K562 (cell line): ENCODE results near the gene SYN1. TPM values are rescaled to one million over a fixed set of nuclear protein-coding genes. Genes with fewer than 3 reads are reported as not detected.
A peak's percentile ranks its signal among the peaks of the same experiment; 100 is the strongest.

Experiments used
- ADNP ChIP-seq: fragments of 200-800 bp; sonication (Bioruptor generic); IDR thresholded peaks from 2 replicates; pipeline ENCODE4 v1.6.1; 2016; ENCODE audit warnings: missing genetic modification characterization, missing compliant biosample characterization
- BHLHE40 ChIP-seq: IDR thresholded peaks from 2 replicates; pipeline ENCODE4 v1.6.1; 2011; ENCODE audit warnings: low read length, improper control_type of control experiment
- ETV5 ChIP-seq: sonication (generic); formaldehyde crosslinking; IDR thresholded peaks from 2 replicates; pipeline ENCODE4 v1.4.0; 2020; ENCODE audit warnings: low read depth, mild to moderate bottlenecking, missing genetic modification reagents
- EZH2 ChIP-seq: IDR thresholded peaks from 2 replicates; pipeline ENCODE4 v1.6.1; 2012; ENCODE audit warnings: low read depth, mild to moderate bottlenecking, inconsistent platforms, low read length, borderline replicate concordance
- FOXO4 ChIP-seq: fragments of 450-650 bp; formaldehyde crosslinking; IDR thresholded peaks from 2 replicates; pipeline ENCODE4 v1.4.0; 2020; ENCODE audit warnings: mild to moderate bottlenecking, moderate library complexity
- HSF4 ChIP-seq: fragments of 250-450 bp; sonication (Bioruptor Pico); IDR thresholded peaks from 2 replicates; pipeline ENCODE4 v2.1.2; 2022; ENCODE audit warnings: mild to moderate bottlenecking, moderate library complexity, borderline replicate concordance
- MCM7 ChIP-seq, 2 experiments: fragments of 450-650 bp; IDR thresholded peaks; 2 replicates each; pipeline ENCODE4 v1.6.1; 2016 to 2018
- MLLT1 ChIP-seq, 2 experiments: fragments of 450-650 bp; IDR thresholded peaks; 2 replicates each; pipeline ENCODE4 v1.6.1; 2016
- MNT ChIP-seq, 2 experiments: fragments of 450-650 bp; conservative IDR thresholded peaks; 2 replicates each; pipeline ENCODE4 v1.6.1; 2017; ENCODE audit warnings: mild to moderate bottlenecking in 2 of 2, moderate library complexity in 2 of 2
- NELFE ChIP-seq: IDR thresholded peaks from 2 replicates; pipeline ENCODE4 v1.6.1; 2011; ENCODE audit warnings: mild to moderate bottlenecking; ENCODE audit not compliant: insufficient read depth, insufficient read length
- NFIC ChIP-seq: fragments of 450-650 bp; IDR thresholded peaks from 2 replicates; pipeline ENCODE4 v1.6.1; 2017; ENCODE audit warnings: mild to moderate bottlenecking, inconsistent platforms
- PTBP1 ChIP-seq: fragments of 200-400 bp; formaldehyde crosslinking; IDR thresholded peaks from 2 replicates; pipeline ENCODE4 v1.6.1; 2017; ENCODE audit warnings: low read depth, low read length
- RHOXF2B ChIP-seq: fragments of 250-450 bp; sonication (Bioruptor Pico); conservative IDR thresholded peaks from 2 replicates; pipeline ENCODE4 v1.5.1; 2021
- RNF2 ChIP-seq: sonication (generic); IDR thresholded peaks from 2 replicates; pipeline ENCODE4 v1.6.1; 2016
- TCF7 ChIP-seq: sonication (generic); IDR thresholded peaks from 2 replicates; pipeline ENCODE4 v1.6.1; 2016; ENCODE audit warnings: antibody characterized with exemption, borderline replicate concordance
- ZNF174 ChIP-seq: fragments of 250-450 bp; sonication (Bioruptor Pico); IDR thresholded peaks from 2 replicates; pipeline ENCODE4 v1.4.0; 2020; ENCODE audit warnings: mild to moderate bottlenecking
- ZNF407 ChIP-seq: fragments of 450-650 bp; IDR thresholded peaks from 2 replicates; pipeline ENCODE4 v1.6.1; 2016; ENCODE audit warnings: low read depth
- ZNF551 ChIP-seq: fragments of 250-450 bp; sonication (Bioruptor Pico); IDR thresholded peaks from 2 replicates; pipeline ENCODE4 v1.5.0; 2021; ENCODE audit warnings: mild to moderate bottlenecking, moderate library complexity
- polyA plus RNA-seq, 8 experiments: library from polyadenylated mRNA; depleted of rRNA in 4 of 8; stranded (reverse) in 5 of 8; unstranded in 3 of 8; fragments of >200 nt; fragmentation: Nextera tagmentation in 2 of 8; fragmentation: Illumina TruSeq in 1 of 8; extraction: Ambion mirVana in 2 of 8; extraction: Trizol in 1 of 8; gene quantifications; 2 replicates each; pipeline versions ENCODE4 v1.2.1 to v1.2.3, GENCODE V29; 2011 to 2014; ENCODE audit warnings: inconsistent platforms in 1 of 8, missing spikeins in 1 of 8
- total RNA-seq, 7 experiments: library from RNA; depleted of rRNA in 6 of 7; stranded (reverse); fragments of >200 nt in 6 of 7; fragmentation: Illumina TruSeq in 2 of 7; extraction: Trizol in 2 of 7; gene quantifications; 2 replicates each; pipeline versions ENCODE4 v1.2.1 to v1.2.3, GENCODE V29; 2011 to 2021; ENCODE audit warnings: low replicate concordance in 1 of 7

Gene SYN1
- total and polyA plus RNA-seq, 9 of the 15 experiments (the other 6 are each of a cell fraction or from before 2014, with no cell fraction given): 0.01 to 0.28 (median 0.18) TPM; not detected in 2

GRCh38 chrX:47662144-47662657 is 42.5 kb upstream of the SYN1 start (continued):
- TF ChIP-seq ZNF407 (no peak), RNF2 (peak; percentile 32; the same call in 1 of the 2 replicates), TCF7 (no peak), ZNF174 (CRISPR knock-in tag) (no peak), EZH2 (no peak), BHLHE40 (no peak), PTBP1 (no peak), FOXO4 (no peak), MNT (conservative IDR thresholded peaks at IDR 0.05) (peak; percentile 72 to 82), ETV5 (CRISPR knock-in tag) (peak; percentile 89), ADNP (tag) (no peak), RHOXF2B (CRISPR knock-in tag) (no peak), NFIC (peak; percentile 58), NELFE (no peak), ZNF551 (CRISPR knock-in tag) (no peak), HSF4 (no peak), MLLT1 (IDR thresholded peaks at IDR 0.05) (no peak), MCM7 (IDR thresholded peaks at IDR 0.05) (no peak)
